Lower leg skin (tissue), 4 donors: ENCODE results near the gene KRTDAP. TPM values are rescaled to one million over a fixed set of nuclear protein-coding genes. Genes with fewer than 3 reads are reported as not detected.

ENCODE experiments used
- DNase-seq, 2 donors: peaks; one replicate each; pipeline ENCODE4 v3.0.0-alpha.2; 2019; ENCODE audit warnings: low spot score in 2 of 2
- H3K4me3 ChIP-seq: fragments of 200-600 bp; sonication (generic); 2 replicates; pipeline ENCODE4 v1.5.1; 2017; ENCODE audit warnings: mild to moderate bottlenecking, low read depth; ENCODE audit not compliant: poor library complexity, severe bottlenecking
- CTCF ChIP-seq, 3 donors: fragments of 450-650 bp; IDR thresholded peaks; one replicate each; pipeline ENCODE4 v1.5.1; 2016; ENCODE audit warnings: antibody characterized with exemption in 3 of 3, mild to moderate bottlenecking in 3 of 3, moderate library complexity in 2 of 3
- POLR2A ChIP-seq, 2 donors: fragments of 450-650 bp; IDR thresholded peaks; one replicate each; pipeline ENCODE4 v1.6.1; 2016 to 2017; ENCODE audit warnings: antibody characterized with exemption in 2 of 2, mild to moderate bottlenecking in 1 of 2, moderate library complexity in 1 of 2
- WGBS, 2 donors: methylation state at CpG; one replicate each; pipeline ENCODE4 v1.1.5; 2018; 5-methylcytosine and 5-hydroxymethylcytosine counted together
- intact Hi-C: fragments of 100-400 bp; cut with DNase I; formaldehyde crosslinking; loops from one replicate; pipeline ENCODE4 v1.15.0; 2023; ENCODE audit warnings: low total_unique reads
- total RNA-seq, 4 donors: library from RNA; depleted of rRNA; stranded (reverse); fragments of >200 nt; gene quantifications; one replicate each; pipeline ENCODE4 v1.1.0, GENCODE V29; 2016

The KRTDAP gene
- total RNA-seq, 4 donors from 2014 or later, result 10,097 to 21,423 (median 15,501) TPM

- intact Hi-C loops, result no loop called here
- no peak for DNase-seq
- no peak for TF ChIP-seq POLR2A (IDR thresholded peaks at IDR 0.05)
- no peak for TF ChIP-seq CTCF (IDR thresholded peaks at IDR 0.05)
- 50 to 51% methylated on average over 11 of the region's 11 CpGs for WGBS, 2 donors
- H3K4me3 ChIP-seq, result no peak overlapping the region
Observed at GRCh38 chr19:35524181-35524837, 34.0 kb upstream of the KRTDAP start.

- no peak overlapping the region for H3K4me3 ChIP-seq
- TF ChIP-seq POLR2A (IDR thresholded peaks at IDR 0.05), result no peak
- no peak for TF ChIP-seq CTCF (IDR thresholded peaks at IDR 0.05)
- intact Hi-C loops, result no loop called here
- 83 to 84% methylated on average over 12 of the region's 12 CpGs for WGBS, 2 donors
- no peak for DNase-seq
Observed at GRCh38 chr19:35522745-35523327, 32.6 kb upstream of the KRTDAP start.

- no peak for TF ChIP-seq POLR2A (IDR thresholded peaks at IDR 0.05)
- TF ChIP-seq CTCF (IDR thresholded peaks at IDR 0.05), result no peak
- no peak for DNase-seq
- no peak overlapping the region for H3K4me3 ChIP-seq
- WGBS, 2 donors, result 75 to 80% methylated on average over 16 of the region's 16 CpGs
- intact Hi-C loops, result no loop called here
Observed at GRCh38 chr19:35521124-35521743, 31.0 kb upstream of the KRTDAP start.

- no peak for DNase-seq
- no peak overlapping the region for H3K4me3 ChIP-seq
- WGBS, 2 donors, result 19 to 31% methylated on average over 7 of the region's 7 CpGs
- intact Hi-C loops, result no loop called here
- TF ChIP-seq POLR2A (IDR thresholded peaks at IDR 0.05), result no peak
- no peak for TF ChIP-seq CTCF (IDR thresholded peaks at IDR 0.05)
Observed at GRCh38 chr19:35519291-35519690, 29.0 kb upstream of the KRTDAP start.

GRCh38 chr19:35518313-35518712 is 28.0 kb upstream of the KRTDAP start:
- 39 to 57% methylated on average over 6 of the region's 6 CpGs for WGBS, 2 donors
- intact Hi-C loops, result no loop called here
- TF ChIP-seq POLR2A (IDR thresholded peaks at IDR 0.05) (no peak), CTCF (IDR thresholded peaks at IDR 0.05) (no peak)
- no peak overlapping the region for H3K4me3 ChIP-seq
- no peak for DNase-seq
